Activated CD8-positive, alpha-beta T cell treated with anti-CD3 and anti-CD28 coated beads, Interleukin-2, amount 10 ng/mL, durations not matched to agents 7 days and 5 days (primary cell): ENCODE results near the gene PCNX3. TPM values are rescaled to one million over a fixed set of nuclear protein-coding genes. Genes with fewer than 3 reads are reported as not detected.

Source experiments
- ATAC-seq: fragments of 150-1000 bp; cut with Tn5 transposase; one replicate; pipeline ENCODE4 v1.10.0; 2021; ENCODE audit warnings: moderate library complexity
- CTCF ChIA-PET: fragments of 350-600 bp; sonication (Branson Sonifier 250); formaldehyde crosslinking; loops from one replicate; lab custom pipeline; 2021; ENCODE audit warnings: antibody characterized with exemption; lab: Charles Lee
- POLR2A ChIA-PET: fragments of 350-600 bp; sonication (Branson Sonifier 250); formaldehyde crosslinking; loops from one replicate; lab custom pipeline; 2021; ENCODE audit warnings: antibody characterized with exemption; lab: Charles Lee
- DNase-seq: peaks from one replicate; pipeline ENCODE4 v3.0.0-alpha.2; 2020
- H3K27ac Mint-ChIP-seq: one replicate; pipeline ENCODE4 v1.8.0; 2021; ENCODE audit warnings: mild to moderate bottlenecking, mixed read lengths
- H3K27me3 Mint-ChIP-seq: one replicate; pipeline ENCODE4 v1.8.0; 2021; ENCODE audit warnings: low read depth, mixed read lengths
- H3K36me3 Mint-ChIP-seq: one replicate; pipeline ENCODE4 v1.8.0; 2021; ENCODE audit warnings: low read depth, mixed read lengths
- H3K4me1 Mint-ChIP-seq: one replicate; pipeline ENCODE4 v1.8.0; 2021; ENCODE audit warnings: low read depth, mixed read lengths
- H3K4me3 Mint-ChIP-seq: one replicate; pipeline ENCODE4 v1.8.0; 2021; ENCODE audit warnings: mild to moderate bottlenecking, mixed read lengths
- H3K9me3 Mint-ChIP-seq: one replicate; pipeline ENCODE4 v1.8.0; 2022; ENCODE audit warnings: mixed read lengths; ENCODE audit not compliant: insufficient read depth
- microRNA-seq: library from miRNA; unstranded; fragments of <30 nt; microRNA quantifications from one replicate; pipeline ENCODE4 v1.2.0, GENCODE V29; 2022
- total RNA-seq, 2 experiments: library from RNA; stranded (reverse); gene quantifications; one replicate each; pipeline ENCODE4 v1.2.3, GENCODE V29; 2021

Gene PCNX3
- total RNA-seq, 2 experiments from 2014 or later, result 50.1 to 54.8 TPM

DNA sequence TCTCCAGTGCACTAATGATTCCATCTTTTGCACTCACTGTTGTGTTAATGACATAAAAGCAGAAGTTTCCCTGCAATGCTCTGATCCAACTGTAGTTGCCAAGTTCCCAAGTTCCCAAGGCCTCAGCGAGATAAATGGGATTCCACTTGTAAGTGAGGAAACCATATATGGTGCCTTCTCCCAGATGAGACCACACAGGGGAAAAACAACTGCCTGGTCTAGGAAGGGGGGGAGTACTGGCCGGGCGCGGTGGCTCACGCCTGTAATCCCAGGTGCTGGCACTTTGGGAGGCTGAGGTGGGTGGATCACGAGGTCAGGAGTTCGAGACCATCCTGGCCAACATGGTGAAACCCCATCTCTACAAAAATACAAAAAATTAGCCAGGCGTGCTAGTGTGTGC, 70.4 kb downstream of the PCNX3 start:
- Mint-ChIP-seq H3K4me1 (no peaks in the 10 kb centered on the region), H3K27ac (no peak overlapping the region), H3K36me3 (no peaks in the 10 kb centered on the region), H3K9me3 (no peaks in the 10 kb centered on the region), H3K4me3 (no peak overlapping the region), H3K27me3 (peaks cover 11% of the 10 kb centered on the region)
- CTCF ChIA-PET, result interaction anchor here (0.7 to 1.6 kb wide), 2 partner anchors 94 to 131 kb away, joined by 3 read pairs; no protein-coding TSS in a partner anchor
- POLR2A ChIA-PET, result no interaction called here
- DNase-seq (no peak), ATAC-seq (no peak)

Small RNA genes within 50 kb of the gene (microRNA-seq; reads per million reads assigned to microRNA genes)
- gene MIR4489 (not detected), gene MIR4690 (not detected)

Other genes starting within 250 kb of the PCNX3 start
- 10 to 100 TPM; 24.5 to 28.2 TPM for gene SLC25A45, start 233.1 kb upstream of the PCNX3 start, total RNA-seq
- gene FRMD8, start 229.1 kb upstream of the PCNX3 start, total RNA-seq, result 10 to 100 TPM; 51.0 to 54.7 TPM
- gene NEAT1, start 193.0 kb upstream of the PCNX3 start, total RNA-seq, result 100 to 1,000 TPM; 212 to 254 TPM
- 1,000 to 10,000 TPM; 3,822 to 4,094 TPM for gene MALAT1, start 116.7 kb upstream of the PCNX3 start, total RNA-seq
- 10 to 100 TPM; 68.0 to 69.5 TPM for gene SCYL1, start 90.7 kb upstream of the PCNX3 start, total RNA-seq
- 10 to 100 TPM; 64.7 to 70.8 TPM for gene LTBP3, start 57.4 kb upstream of the PCNX3 start, total RNA-seq
- 10 to 100 TPM; 39.2 to 40.7 TPM for gene ZNRD2, start 45.3 kb upstream of the PCNX3 start, total RNA-seq
- 10 to 100 TPM; 32.0 to 33.6 TPM for gene FAM89B, start 43.2 kb upstream of the PCNX3 start, total RNA-seq
- gene EHBP1L1, start 39.7 kb upstream of the PCNX3 start, total RNA-seq, result 10 to 100 TPM; 94.4 to 95.3 TPM
- under 1 TPM; 0.95 to 0.99 TPM for gene KCNK7, start 20.0 kb upstream of the PCNX3 start, total RNA-seq
- 10 to 100 TPM; 56.7 to 66.5 TPM for gene MAP3K11, start 1.6 kb upstream of the PCNX3 start, total RNA-seq
- gene SIPA1, start 22.3 kb downstream of the PCNX3 start, total RNA-seq, result 100 to 1,000 TPM; 245 to 274 TPM
- gene RELA, start 47.1 kb downstream of the PCNX3 start, total RNA-seq, result 10 to 100 TPM; 72.5 to 82.4 TPM
- 10 to 100 TPM; 63.2 to 68.7 TPM for gene KAT5, start 96.5 kb downstream of the PCNX3 start, total RNA-seq
- 10 to 100 TPM; 88.0 to 92.3 TPM for gene RNASEH2C, start 105.0 kb downstream of the PCNX3 start, total RNA-seq
- 10 to 100 TPM; 21.9 to 22.5 TPM for gene AP5B1, start 165.2 kb downstream of the PCNX3 start, total RNA-seq
- under 1 TPM in 1 of 2 experiments, not detected in 1; 0.08 TPM for gene OVOL1, start 171.3 kb downstream of the PCNX3 start, total RNA-seq
- 1 to 10 TPM in 1 of 2 experiments, under 1 TPM in 1; 0.44 to 1.6 TPM for gene SNX32, start 218.2 kb downstream of the PCNX3 start, total RNA-seq
- 1,000 to 10,000 TPM; 2,110 to 2,145 TPM for gene CFL1, start 242.4 kb downstream of the PCNX3 start, total RNA-seq
- 100 to 1,000 TPM; 106 to 111 TPM for gene MUS81, start 244.7 kb downstream of the PCNX3 start, total RNA-seq